NCI-H2171 treated with DMSO at 0.1 percent for 48 hours (cell line): Measurements from ENCODE around the gene PAX8.

Experiments
- DNase-seq: peaks from one replicate; lab custom pipeline; 2025; lab: John Stamatoyannopoulos, UW

Gene PAX8

GRCh38 chr2:113167115-113167932 is 111.4 kb downstream of the PAX8 start:
- no peak for DNase-seq

- no peak for DNase-seq
Measured at GRCh38 chr2:113166187-113166645, 112.5 kb downstream of the PAX8 start.
